Endothelial cell of umbilical vein (primary cell): ENCODE data around the gene IPP. TPM values are rescaled to one million over a fixed set of nuclear protein-coding genes. Genes with fewer than 3 reads are reported as not detected.

Source experiments
- BruUV-seq: library from RNA; stranded (reverse); fragments of 400-500 nt; replicated peaks from 2 replicates; lab custom pipeline; 2021; lab: Mats Ljungman, UMichigan
- CTCF ChIA-PET: fragments of 300-600, 350-600 bp; sonication (Branson Sonifier 250); formaldehyde crosslinking; loops from one replicate; lab custom pipeline; 2021; ENCODE audit warnings: antibody characterized with exemption, inconsistent platforms; lab: Charles Lee
- POLR2A ChIA-PET: fragments of 300-600, 350-600 bp; sonication (Branson Sonifier 250); formaldehyde crosslinking; loops from one replicate; lab custom pipeline; 2021; ENCODE audit warnings: antibody characterized with exemption, inconsistent platforms; lab: Charles Lee
- DNase-seq: peaks from one replicate; pipeline ENCODE4 v3.0.0-alpha.2; 2011; ENCODE audit warnings: low read depth, low spot score
- FAIRE-seq: peaks from 2 replicates; lab custom pipeline; 2011; peaks lifted over from hg19 to GRCh38; lab: Jason Lieb, UNC
- H2AFZ ChIP-seq: 2 replicates; pipeline ENCODE4 v1.6.0; 2012; ENCODE audit warnings: low read depth, low read length, control low read depth, inconsistent platforms
- H3K27ac ChIP-seq: 2 replicates; pipeline ENCODE4 v1.5.1; 2011; ENCODE audit warnings: low read depth, mild to moderate bottlenecking, control low read depth, low read length, moderate library complexity; ENCODE audit not compliant: insufficient read depth
- H3K27me3 ChIP-seq, 2 experiments: 2 replicates each; pipeline versions ENCODE4 v1.6.0 to v1.6.1; 2011; ENCODE audit warnings: low read length in 2 of 2, mixed read lengths in 1 of 2; ENCODE audit not compliant: control insufficient read depth in 2 of 2, insufficient read depth in 2 of 2
- H3K36me3 ChIP-seq, 2 experiments: 2 replicates in 1 of 2; 3 replicates in 1 of 2; pipeline ENCODE4 v1.5.1; 2011; ENCODE audit warnings: low read length in 2 of 2, mild to moderate bottlenecking in 1 of 2, moderate library complexity in 1 of 2; ENCODE audit not compliant: control insufficient read depth in 2 of 2, insufficient read depth in 2 of 2; ENCODE audit errors: extremely low read depth in 1 of 2
- H3K4me1 ChIP-seq: 3 replicates; pipeline ENCODE4 v1.5.1; 2011; ENCODE audit warnings: mild to moderate bottlenecking, low read length; ENCODE audit not compliant: control insufficient read depth, insufficient read depth; ENCODE audit errors: extremely low read depth
- H3K4me2 ChIP-seq: 2 replicates; pipeline ENCODE4 v1.6.1; 2011; ENCODE audit warnings: low read length, control low read depth, mixed read lengths; ENCODE audit not compliant: insufficient read depth
- H3K4me3 ChIP-seq, 3 experiments: fragments of 200-600 bp in 1 of 3; sonication (generic), shearing (Covaris generic) in 1 of 3; replicated peaks in 1 of 3; 2 replicates each; pipeline ENCODE4 v1.5.1; 2011 to 2016; ENCODE audit warnings: control low read depth in 3 of 3, low read length in 3 of 3, mild to moderate bottlenecking in 2 of 3, inconsistent platforms in 1 of 3, low read depth in 1 of 3, moderate library complexity in 1 of 3; ENCODE audit not compliant: insufficient read depth in 1 of 3
- H3K79me2 ChIP-seq: 2 replicates; pipeline ENCODE4 v1.6.0; 2012; ENCODE audit warnings: low read length, inconsistent platforms; ENCODE audit not compliant: control insufficient read depth, insufficient read depth
- H3K9ac ChIP-seq: replicated peaks from 2 replicates; pipeline ENCODE3; 2011; ENCODE audit warnings: low read length, control low read depth; ENCODE audit not compliant: insufficient read depth; ENCODE audit errors: extremely low read depth
- H3K9me1 ChIP-seq: replicated peaks from 3 replicates; pipeline ENCODE4 v1.6.0; 2011; ENCODE audit warnings: mild to moderate bottlenecking, low read length; ENCODE audit not compliant: control insufficient read depth, insufficient read depth; ENCODE audit errors: extremely low read depth
- H3K9me3 ChIP-seq: replicated peaks from 2 replicates; pipeline ENCODE4 v1.5.1; 2012; ENCODE audit warnings: low read length, inconsistent platforms; ENCODE audit not compliant: control insufficient read depth, insufficient read depth
- H4K20me1 ChIP-seq: replicated peaks from 2 replicates; pipeline ENCODE3; 2011; ENCODE audit warnings: mild to moderate bottlenecking, low read length; ENCODE audit not compliant: control insufficient read depth, insufficient read depth; ENCODE audit errors: extremely low read depth
- EZH2 ChIP-seq: IDR thresholded peaks from 2 replicates; pipeline ENCODE4 v1.6.1; 2012; ENCODE audit warnings: borderline replicate concordance, low read depth, mild to moderate bottlenecking, moderate library complexity, low read length, inconsistent platforms; ENCODE audit not compliant: severe bottlenecking
- FOS ChIP-seq: IDR thresholded peaks from 2 replicates; pipeline ENCODE4 v1.6.1; 2011; ENCODE audit warnings: mild to moderate bottlenecking, low read length, moderate library complexity, borderline replicate concordance; ENCODE audit not compliant: insufficient read depth
- GATA2 ChIP-seq: IDR thresholded peaks from 2 replicates; pipeline ENCODE4 v1.7.0; 2011; ENCODE audit warnings: low read depth, mild to moderate bottlenecking, moderate library complexity, mixed read lengths, low read length; ENCODE audit not compliant: insufficient read length, insufficient read depth
- JUN ChIP-seq: IDR thresholded peaks from 2 replicates; pipeline ENCODE4 v1.6.1; 2011; ENCODE audit warnings: borderline replicate concordance, low read depth; ENCODE audit not compliant: insufficient read length, insufficient read depth
- MYC ChIP-seq: IDR thresholded peaks from one replicate; pipeline ENCODE4 v1.6.1; 2011; ENCODE audit warnings: mild to moderate bottlenecking, low read depth, low read length
- POLR2A ChIP-seq: IDR thresholded peaks from 2 replicates; pipeline ENCODE4 v1.6.1; 2012; ENCODE audit warnings: low read depth, mild to moderate bottlenecking, control low read depth, low read length
- POLR2AphosphoS5 ChIP-seq: IDR thresholded peaks from 2 replicates; pipeline ENCODE4 v1.6.1; 2012; ENCODE audit warnings: low read depth, mild to moderate bottlenecking, control low read depth, low read length, moderate library complexity; ENCODE audit not compliant: insufficient read depth
- dilution Hi-C: fragments of 300-500 bp; cut with MboI; formaldehyde crosslinking; loops from one replicate; pipeline ENCODE4 v1.15.0; 2019; ENCODE audit warnings: low sequenced_read_pairs; ENCODE audit not compliant: extremely low pct_ligation_motif_present
- intact Hi-C: fragments of 100-400 bp; cut with micrococcal nuclease; formaldehyde crosslinking; loops from one replicate; pipeline ENCODE4 v1.10.0; 2022
- polyA plus RNA-seq, 4 experiments: library from polyadenylated mRNA; depleted of rRNA in 3 of 4; stranded (reverse) in 3 of 4; unstranded in 1 of 4; fragments of >200 nt; gene quantifications; 2 replicates each; pipeline versions ENCODE4 v1.2.1 to v1.2.3, GENCODE V29; 2011 to 2012; ENCODE audit warnings: missing spikeins in 1 of 4
- total RNA-seq: library from RNA; stranded (reverse); gene quantifications from 2 replicates; pipeline ENCODE4 v1.2.3, GENCODE V29; 2021
- TF ChIP-seq, protein P1 (sequence below): IDR thresholded peaks from 2 replicates; pipeline ENCODE4 v1.6.1; 2011; ENCODE audit not compliant: insufficient read depth, insufficient read length
- TF ChIP-seq, protein P2 (sequence below), 2 donors: IDR thresholded peaks; 1 replicate in 1 of 2; 2 replicates in 1 of 2; pipeline ENCODE4 v1.5.1; 2011; ENCODE audit warnings: low read length in 2 of 2, mild to moderate bottlenecking in 2 of 2, moderate library complexity in 2 of 2, control low read depth in 1 of 2, inconsistent platforms in 1 of 2, low read depth in 1 of 2; ENCODE audit not compliant: insufficient read depth in 1 of 2; ENCODE audit errors: extremely low read depth in 1 of 2

IPP gene
- total and polyA plus RNA-seq, 2 donors (not counting 3 experiments of a cell fraction or from before 2014, with no cell fraction given) = 2.1 to 6.3 TPM

DNA sequence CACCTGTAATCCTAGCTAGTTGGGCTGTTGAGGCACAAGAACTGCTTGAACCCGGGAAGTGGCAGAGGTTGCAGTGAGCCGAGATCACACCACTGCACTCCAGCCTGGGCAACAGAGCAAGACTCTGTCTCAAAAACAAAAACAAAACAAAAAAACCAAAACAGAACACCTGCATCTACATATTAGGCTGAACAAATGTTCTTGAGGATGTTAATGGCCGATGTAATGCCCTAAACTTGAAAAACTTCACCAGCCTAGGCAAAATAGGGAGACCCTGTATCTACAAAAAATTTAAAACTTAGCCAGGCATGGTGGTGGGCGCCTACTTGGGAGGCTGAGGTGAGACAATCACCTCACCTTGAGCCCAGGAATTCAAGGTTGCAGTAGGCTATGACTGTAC lies 81.9 kb downstream of the IPP start:
- H3K79me2 ChIP-seq = peaks cover 97% of the 10 kb centered on the region
- peaks cover 11% of the 10 kb centered on the region for H4K20me1 ChIP-seq
- H3K4me2 ChIP-seq = no peak overlapping the region
- peaks cover 9% of the 10 kb centered on the region for H3K4me1 ChIP-seq
- no peak overlapping the region for H3K4me3 ChIP-seq
- no TSS peak for BruUV-seq
- no peak overlapping the region for H2AFZ ChIP-seq
- H3K36me3 ChIP-seq = no peaks in the 10 kb centered on the region
- CTCF ChIA-PET = no interaction called here
- H3K9me3 ChIP-seq = no peaks in the 10 kb centered on the region
- FAIRE-seq (no peak), DNase-seq (no peak)
- intact Hi-C loops = no loop called here
- dilution Hi-C loops = no loop called here
- no peak overlapping the region for H3K27ac ChIP-seq
- no peaks in the 10 kb centered on the region for H3K9me1 ChIP-seq
- TF ChIP-seq POLR2A = no peak
- TF ChIP-seq FOS = no peak
- TF ChIP-seq POLR2AphosphoS5 = no peak
- TF ChIP-seq GATA2 = no peak
- no peak for TF ChIP-seq MYC
- TF ChIP-seq, protein P1, sequence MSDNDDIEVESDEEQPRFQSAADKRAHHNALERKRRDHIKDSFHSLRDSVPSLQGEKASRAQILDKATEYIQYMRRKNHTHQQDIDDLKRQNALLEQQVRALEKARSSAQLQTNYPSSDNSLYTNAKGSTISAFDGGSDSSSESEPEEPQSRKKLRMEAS = no peak
- no peak for TF ChIP-seq EZH2
- TF ChIP-seq, protein P2, sequence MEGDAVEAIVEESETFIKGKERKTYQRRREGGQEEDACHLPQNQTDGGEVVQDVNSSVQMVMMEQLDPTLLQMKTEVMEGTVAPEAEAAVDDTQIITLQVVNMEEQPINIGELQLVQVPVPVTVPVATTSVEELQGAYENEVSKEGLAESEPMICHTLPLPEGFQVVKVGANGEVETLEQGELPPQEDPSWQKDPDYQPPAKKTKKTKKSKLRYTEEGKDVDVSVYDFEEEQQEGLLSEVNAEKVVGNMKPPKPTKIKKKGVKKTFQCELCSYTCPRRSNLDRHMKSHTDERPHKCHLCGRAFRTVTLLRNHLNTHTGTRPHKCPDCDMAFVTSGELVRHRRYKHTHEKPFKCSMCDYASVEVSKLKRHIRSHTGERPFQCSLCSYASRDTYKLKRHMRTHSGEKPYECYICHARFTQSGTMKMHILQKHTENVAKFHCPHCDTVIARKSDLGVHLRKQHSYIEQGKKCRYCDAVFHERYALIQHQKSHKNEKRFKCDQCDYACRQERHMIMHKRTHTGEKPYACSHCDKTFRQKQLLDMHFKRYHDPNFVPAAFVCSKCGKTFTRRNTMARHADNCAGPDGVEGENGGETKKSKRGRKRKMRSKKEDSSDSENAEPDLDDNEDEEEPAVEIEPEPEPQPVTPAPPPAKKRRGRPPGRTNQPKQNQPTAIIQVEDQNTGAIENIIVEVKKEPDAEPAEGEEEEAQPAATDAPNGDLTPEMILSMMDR (IDR thresholded peaks at IDR 0.05; ENCODE audit: extremely low read depth in 1 of 2, insufficient read depth in 1 of 2, low read depth in 1 of 2, low read length in 2 of 2) = no peak
- no peak for TF ChIP-seq JUN
- H3K27me3 ChIP-seq = no peaks in the 10 kb centered on the region
- no peak overlapping the region for H3K9ac ChIP-seq
- POLR2A ChIA-PET = no interaction called here
